22Rv1 (cell line): ENCODE results near the gene MGAT3.

ENCODE experiments used
- H3K27ac ChIP-seq: fragments of 450-650 bp; 2 replicates; pipeline ENCODE4 v1.5.1; 2017
- ZFX ChIP-seq: fragments of 450-650 bp; IDR thresholded peaks from 2 replicates; pipeline ENCODE4 v1.6.1; 2017; ENCODE audit warnings: antibody characterized with exemption, borderline replicate concordance
- TF ChIP-seq, protein P1 (sequence below): fragments of 450-650 bp; IDR thresholded peaks from 2 replicates; pipeline ENCODE4 v1.5.1; 2017; ENCODE audit warnings: mild to moderate bottlenecking

MGAT3 gene

DNA sequence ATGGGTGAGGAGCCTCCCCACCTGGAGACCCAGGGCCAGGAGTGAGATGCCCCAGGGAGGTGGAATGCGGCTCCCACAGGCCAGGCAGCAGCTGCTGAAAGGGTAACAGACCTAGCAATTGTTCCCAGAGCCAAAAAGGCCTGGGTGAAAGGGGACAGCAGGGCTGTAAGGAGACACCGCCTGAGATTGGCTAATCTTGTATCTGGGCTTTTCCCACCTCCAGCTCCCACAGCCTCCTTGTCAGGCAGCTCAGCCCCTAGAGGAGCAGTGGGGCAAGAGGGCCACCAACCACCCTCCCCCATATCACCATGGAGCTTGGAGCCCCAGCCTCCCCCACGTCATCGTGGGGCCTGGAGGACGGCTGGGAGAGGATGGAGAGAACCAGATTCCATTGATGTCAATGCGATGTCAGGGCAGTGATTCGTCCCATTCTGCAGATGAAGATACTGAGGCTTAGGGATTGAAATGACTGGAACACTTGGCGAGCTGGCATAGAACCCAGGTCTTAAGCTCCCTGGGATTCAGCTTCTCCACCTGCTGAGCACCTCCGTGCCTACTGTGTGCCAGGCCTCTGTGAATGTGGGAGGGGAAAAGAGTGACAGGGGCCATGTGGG lies 2.9 kb upstream of the MGAT3 start:
- TF ChIP-seq ZFX, result no peak
- TF ChIP-seq, protein P1, sequence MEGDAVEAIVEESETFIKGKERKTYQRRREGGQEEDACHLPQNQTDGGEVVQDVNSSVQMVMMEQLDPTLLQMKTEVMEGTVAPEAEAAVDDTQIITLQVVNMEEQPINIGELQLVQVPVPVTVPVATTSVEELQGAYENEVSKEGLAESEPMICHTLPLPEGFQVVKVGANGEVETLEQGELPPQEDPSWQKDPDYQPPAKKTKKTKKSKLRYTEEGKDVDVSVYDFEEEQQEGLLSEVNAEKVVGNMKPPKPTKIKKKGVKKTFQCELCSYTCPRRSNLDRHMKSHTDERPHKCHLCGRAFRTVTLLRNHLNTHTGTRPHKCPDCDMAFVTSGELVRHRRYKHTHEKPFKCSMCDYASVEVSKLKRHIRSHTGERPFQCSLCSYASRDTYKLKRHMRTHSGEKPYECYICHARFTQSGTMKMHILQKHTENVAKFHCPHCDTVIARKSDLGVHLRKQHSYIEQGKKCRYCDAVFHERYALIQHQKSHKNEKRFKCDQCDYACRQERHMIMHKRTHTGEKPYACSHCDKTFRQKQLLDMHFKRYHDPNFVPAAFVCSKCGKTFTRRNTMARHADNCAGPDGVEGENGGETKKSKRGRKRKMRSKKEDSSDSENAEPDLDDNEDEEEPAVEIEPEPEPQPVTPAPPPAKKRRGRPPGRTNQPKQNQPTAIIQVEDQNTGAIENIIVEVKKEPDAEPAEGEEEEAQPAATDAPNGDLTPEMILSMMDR, result no peak
- H3K27ac ChIP-seq, result no peak overlapping the region

DNA sequence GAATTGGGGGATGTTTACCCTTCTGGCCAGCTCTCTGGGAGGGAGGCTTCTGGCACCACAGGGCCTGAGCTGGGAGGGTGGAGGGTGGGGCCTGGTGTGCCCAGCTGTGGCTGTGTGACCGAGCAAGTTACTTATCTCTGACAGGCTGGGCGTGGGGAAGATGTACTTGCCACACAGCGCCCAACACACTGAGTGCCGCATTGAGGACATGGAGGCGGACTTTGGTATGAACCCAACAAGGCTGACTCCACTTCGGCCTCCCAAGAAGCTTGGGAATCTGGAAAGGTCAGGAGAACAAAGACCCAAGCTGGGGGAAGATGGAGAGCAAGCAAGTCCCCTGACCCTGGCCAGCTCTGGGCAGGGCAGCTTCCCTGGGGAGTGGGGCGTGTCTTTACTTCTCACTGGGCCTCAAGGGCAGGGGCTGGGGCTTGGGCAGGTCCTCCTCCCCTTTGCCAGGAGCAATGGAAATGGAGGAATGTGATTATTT lies 2.4 kb upstream of the MGAT3 start:
- H3K27ac ChIP-seq, result no peak overlapping the region
- no peak for TF ChIP-seq ZFX
- TF ChIP-seq, protein P1, result no peak

DNA sequence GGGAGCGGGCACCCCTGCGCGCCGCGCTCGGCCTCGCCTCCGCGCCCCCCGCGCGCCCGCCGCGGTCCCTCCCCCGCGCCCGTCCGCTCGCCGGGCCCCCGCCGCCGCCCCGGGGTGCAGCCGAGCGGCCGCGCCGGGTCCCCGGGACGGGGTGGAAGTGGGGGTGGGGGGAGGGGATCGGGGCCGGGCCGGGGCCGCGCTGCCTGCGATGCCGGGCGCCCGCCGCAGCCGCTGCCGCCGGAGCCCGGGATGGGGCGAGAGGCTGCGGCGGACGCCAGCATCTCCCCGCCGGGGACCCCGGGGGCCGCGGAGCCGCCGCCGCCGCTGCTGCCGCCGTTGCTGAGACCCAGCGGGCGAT lies 365 bp downstream of the MGAT3 start:
- TF ChIP-seq ZFX, result no peak
- TF ChIP-seq, protein P1, result no peak
- H3K27ac ChIP-seq, result no peak overlapping the region

DNA sequence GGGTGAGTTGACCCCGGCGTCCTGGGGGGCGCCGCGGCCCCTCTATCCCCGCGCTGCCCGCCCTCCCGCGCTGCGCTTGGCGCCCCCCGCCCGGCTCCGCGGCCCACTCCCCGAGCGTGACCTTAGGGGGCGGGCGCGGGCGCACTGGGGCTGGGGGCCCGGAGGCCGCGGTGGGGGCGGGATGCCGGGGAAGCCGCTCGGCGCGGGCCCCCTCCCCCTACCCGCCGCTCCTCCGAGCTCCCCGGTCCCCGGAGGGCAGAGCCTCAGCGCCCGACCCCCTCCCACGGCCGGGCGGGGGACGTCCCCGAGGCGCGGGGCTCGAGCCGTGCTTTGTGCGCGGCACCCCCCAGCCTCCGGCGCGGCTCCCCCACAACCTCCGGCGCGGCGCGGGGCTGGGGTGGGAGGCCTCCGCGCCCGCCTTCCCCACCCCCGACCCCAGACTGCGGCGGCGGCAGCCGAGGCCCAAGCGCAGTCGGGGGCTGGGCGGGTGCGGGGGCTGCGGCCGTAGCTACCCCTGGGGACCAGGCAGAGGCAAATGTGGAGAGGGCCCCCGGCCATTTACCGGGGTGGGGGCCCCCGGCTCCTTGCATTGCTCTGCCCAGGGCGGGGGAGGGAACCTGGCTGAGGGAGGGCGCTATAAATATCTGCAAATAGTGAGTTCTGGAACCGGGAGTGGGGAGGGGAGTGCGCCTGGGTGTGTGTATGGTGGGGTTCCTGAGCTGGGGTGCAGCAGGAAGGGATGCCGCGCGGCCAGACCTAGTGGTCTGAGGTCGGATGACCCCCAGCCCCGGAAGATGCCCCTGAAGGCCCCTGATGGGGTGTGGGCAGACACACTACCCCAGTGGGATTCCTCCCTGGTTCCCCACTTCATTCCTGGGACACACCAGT lies 988 bp downstream of the MGAT3 start:
- TF ChIP-seq, protein P1, result no peak
- H3K27ac ChIP-seq, result no peak overlapping the region

DNA sequence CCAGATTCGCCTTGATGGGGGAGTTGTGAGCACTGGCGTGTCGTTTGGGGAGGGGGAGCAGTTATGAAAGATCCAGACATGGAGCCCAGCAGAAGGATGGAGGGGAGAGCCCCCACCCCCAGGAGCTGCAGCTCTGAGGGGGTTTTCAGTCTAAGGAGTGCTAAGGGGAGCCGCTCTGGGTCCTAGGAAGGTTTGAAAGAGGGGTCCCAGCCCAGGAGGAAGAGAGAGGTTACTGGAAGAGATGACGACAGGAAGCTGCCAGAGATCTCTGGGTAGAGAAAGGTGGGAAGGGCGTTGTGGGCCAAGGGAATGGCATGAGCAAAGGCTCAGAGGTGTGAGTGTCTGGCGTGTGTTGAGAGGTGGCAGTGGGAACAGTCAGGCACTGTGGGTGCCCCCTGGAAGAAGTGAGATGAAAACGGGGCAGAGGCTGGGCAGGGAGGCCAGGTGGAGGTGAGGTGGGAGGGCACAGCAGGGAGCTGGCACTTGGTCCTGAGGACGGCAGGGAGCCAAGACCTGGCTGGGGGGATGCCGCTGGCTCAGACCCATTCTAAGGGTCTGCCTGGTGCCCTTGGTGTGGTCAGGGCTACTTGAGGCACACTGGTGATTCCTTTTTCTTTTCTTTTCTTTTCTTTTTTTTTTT lies 1.8 kb downstream of the MGAT3 start:
- TF ChIP-seq, protein P1, result no peak
- no peak for TF ChIP-seq ZFX
- no peak overlapping the region for H3K27ac ChIP-seq

DNA sequence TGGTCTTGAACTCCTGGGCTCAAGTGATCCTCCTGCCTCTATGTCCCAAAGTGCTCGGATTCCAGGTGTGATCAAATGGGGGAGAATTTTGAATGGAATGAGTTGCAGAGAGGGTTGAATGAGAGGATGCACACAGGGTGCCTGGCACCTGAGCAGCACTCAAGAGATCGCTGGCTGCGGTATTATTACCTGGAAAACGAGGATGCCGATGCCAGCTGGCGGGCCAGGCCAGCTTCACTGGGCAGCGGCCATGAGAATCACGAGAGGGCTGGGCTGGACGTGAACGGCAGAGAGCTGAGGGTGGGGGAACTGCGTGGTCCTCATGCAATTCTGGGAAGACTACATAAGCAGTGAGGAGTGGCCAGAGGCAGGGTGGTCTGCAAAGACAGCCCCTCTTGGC lies 2.9 kb downstream of the MGAT3 start:
- no peak overlapping the region for H3K27ac ChIP-seq
- TF ChIP-seq ZFX, result no peak
- TF ChIP-seq, protein P1, result no peak
